ENCODE measurements around the gene ZNF541.
"Not testable (repeated sequence)": the region's sequence is repeated elsewhere in the genome, so short reads cannot be mapped to it uniquely, and the experiment has no call there.

GRCh38 chr19:47599671-47600245, 26.8 kb upstream of the ZNF541 start:
- not testable (repeated sequence) for TF ChIP-seq CTCF, POLR2AphosphoS5, POLR2A (IDR thresholded peaks at IDR 0.05)

Measured in upper lobe of left lung (tissue), 4 donors.